Activated CD8-positive, alpha-beta memory T cell treated with anti-CD3 and anti-CD28 coated beads for 36 hours (primary cell): ENCODE results near the gene FREM1. TPM values are rescaled to one million over a fixed set of nuclear protein-coding genes. Genes with fewer than 3 reads are reported as not detected.
"Not testable (repeated sequence)": the region's sequence is repeated elsewhere in the genome, so short reads cannot be mapped to it uniquely, and the experiment has no call there.

Experiments
- CTCF ChIA-PET: fragments of 350-600 bp; sonication (Branson Sonifier 250); formaldehyde crosslinking; loops from one replicate; lab custom pipeline; 2021; ENCODE audit warnings: antibody characterized with exemption; lab: Charles Lee
- POLR2A ChIA-PET: fragments of 350-600 bp; sonication (Branson Sonifier 250); formaldehyde crosslinking; loops from one replicate; lab custom pipeline; 2021; ENCODE audit warnings: antibody characterized with exemption; lab: Charles Lee
- total RNA-seq, 2 experiments: library from RNA; stranded (reverse); gene quantifications; one replicate each; pipeline ENCODE4 v1.2.3, GENCODE V29; 2021

The FREM1 gene
- total RNA-seq, 2 experiments from 2014 or later: not detected

DNA sequence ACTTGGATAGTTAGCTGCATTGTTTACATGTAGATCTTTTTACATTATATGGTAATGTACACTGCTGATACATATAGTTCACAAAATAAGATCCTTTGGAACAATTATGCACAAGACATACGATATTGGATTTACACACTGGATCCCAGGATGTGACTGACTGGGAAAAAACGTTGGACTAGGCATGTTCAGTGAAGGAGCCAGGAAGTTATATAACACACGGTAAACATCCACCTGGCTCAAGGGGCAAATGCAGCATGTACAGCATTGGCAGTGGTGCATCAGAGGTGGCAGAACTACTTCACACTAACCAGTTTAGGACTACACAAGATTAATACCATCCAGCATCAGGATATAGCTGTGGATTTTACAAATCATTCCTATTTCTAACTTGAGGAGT, 10.6 kb upstream of the FREM1 start:
- POLR2A ChIA-PET, CTCF ChIA-PET: not testable (repeated sequence)

DNA sequence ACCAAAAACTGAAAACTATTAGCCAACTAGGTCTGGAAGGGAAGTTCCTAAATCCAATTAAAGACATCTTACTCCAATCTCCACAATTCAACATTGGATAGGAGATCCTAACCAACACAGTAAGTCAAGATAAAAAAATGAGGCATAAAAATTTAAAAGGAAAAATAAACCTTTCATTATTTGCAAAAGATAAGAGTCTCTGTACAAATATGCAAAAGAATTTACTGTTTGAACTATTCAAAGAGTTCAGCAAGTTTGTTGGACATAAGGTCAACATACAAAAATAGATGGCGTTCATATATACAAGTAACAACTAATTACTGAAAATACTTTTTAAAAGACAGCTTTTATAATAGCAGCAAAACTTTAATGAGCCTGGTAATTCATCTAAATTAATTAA, 3.1 kb upstream of the FREM1 start:
- ChIA-PET CTCF (no interaction called here), POLR2A (no interaction called here)

DNA sequence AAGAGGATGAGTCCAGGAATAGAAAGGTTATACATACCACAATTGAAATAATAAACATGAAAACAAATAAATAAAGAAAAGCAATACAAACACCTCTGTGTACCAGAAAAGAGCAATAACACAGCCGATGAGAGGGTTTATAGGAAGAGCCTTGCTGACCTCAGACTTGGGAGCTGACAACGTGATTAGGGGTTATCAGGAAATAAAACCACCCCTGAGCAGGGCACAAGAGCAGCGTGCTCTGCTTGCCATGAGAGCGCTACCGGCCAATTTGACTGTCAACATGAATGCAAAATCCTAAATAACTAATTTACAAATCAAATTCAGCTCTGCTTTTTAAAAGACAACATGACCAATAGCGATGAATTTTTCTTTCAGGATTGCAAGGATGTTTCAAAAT, 2.6 kb upstream of the FREM1 start:
- POLR2A ChIA-PET: no interaction called here
- CTCF ChIA-PET: no interaction called here

DNA sequence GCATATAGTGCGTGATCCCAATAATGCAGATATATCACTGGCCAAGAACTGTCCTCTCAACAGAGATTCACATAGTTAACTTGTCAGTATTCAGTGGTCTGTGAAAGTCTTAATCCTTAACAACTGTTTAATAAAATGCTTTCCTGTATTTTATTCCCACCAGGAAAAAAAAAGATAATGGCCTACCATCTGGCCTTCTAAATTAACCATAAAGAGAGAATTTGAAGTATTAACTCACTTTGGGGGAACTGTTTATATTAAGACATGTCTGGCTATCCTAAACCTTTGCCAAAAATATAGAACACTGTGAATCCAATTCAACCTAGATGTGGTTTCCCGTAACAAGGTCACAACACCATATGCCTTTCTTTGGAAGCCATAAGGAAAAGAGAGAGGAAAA, 818 bp upstream of the FREM1 start:
- CTCF ChIA-PET: no interaction called here

DNA sequence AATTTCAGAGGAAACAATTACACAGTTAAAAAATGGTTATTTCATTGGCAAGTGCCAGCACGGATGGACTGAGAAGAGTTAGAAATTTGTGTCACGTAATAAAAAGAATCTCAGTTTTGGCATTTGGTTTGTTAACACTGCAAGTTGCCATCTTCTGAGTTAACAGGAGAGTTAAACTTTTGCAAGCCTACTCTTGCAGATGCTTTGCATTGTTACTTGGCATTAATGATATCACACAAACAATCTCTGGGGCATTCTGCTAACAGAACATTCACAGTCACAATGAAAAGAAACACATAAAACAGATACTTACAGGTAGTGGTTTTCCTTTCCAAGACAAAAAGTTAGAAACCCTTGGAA, 647 bp downstream of the FREM1 start:
- CTCF ChIA-PET: no interaction called here
- POLR2A ChIA-PET: no interaction called here

More for the DNA sequence above, 818 bp upstream of the FREM1 start:
- POLR2A ChIA-PET: no interaction called here

DNA sequence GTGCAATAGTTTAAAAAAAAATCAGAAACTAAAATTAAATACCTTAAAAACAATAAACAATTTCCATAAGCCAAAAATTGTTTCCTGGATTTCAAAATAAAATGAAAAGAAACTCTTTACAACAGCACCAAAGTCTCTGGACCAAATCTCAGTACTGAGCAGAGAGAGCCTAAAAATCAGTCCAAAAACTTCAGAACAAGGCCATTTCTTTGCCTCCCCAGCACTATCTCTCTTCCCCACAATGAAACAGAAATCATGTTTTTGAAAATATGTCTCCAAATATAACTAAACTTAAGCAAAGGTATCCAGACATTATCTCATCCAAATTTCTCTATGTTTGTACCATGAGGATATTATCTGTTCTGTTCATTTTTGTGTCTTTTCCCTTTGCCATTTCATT, 1.0 kb downstream of the FREM1 start:
- ChIA-PET POLR2A (no interaction called here), CTCF (no interaction called here)

DNA sequence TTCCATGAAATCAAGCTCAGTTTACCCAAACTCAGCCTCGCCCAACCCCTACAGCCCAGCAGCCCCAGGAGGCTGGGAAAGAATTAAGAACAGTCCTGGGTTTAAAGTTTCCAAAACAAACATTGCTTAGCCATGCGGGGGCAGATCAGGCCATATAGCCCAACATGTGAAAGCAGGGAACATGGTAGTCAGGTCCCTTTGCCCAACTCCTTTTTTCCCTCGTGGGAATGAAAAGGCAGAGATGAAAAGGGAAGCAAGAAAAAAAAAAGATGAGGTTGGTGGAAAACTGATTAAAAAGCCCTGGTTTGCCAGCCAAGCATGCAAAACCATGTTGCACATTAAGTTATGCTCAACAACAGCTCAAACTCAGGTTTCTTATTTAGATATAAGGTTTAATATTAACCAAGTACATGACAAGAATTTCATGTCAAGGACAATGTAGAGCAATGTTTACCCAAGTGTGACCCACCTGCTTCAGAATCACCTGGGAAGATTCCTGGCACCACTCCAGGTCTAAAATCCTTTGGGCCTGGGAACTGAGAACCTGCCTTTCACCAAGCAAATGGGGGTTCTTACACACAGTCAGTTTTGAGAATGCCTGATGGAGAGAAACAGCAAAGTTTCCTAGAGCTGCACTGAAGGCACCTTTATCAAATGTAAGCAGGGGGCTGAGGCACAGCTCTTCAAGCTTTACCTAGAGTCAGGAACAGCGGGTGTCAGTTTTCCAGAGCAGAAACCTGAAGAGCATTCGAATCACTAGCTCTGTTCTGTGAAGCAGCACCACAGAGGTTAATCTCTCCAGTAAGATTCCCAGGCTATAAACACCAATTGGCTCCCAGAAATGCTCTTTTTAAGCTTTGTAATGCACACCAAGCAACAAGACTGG, 1.7 kb downstream of the FREM1 start:
- ChIA-PET CTCF (no interaction called here), POLR2A (no interaction called here)

DNA sequence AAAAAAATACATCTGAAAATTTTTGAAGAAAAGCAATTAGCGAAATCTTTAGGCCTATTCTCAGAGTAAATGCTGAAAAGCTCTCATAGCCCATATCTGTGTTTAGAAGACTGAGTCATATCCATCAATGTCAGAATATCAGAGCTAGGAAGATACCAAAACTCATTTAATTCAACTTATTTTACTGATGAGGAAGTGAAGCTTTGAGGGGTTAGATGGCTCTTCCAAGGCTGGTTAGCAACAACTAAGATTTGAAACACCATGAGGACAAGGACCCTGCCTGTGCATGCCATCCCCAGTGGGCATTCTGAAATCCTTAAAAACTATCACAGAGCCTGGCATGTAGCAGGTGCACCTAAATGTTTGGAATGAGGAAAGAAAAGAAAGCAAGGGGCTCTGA, 2.5 kb downstream of the FREM1 start:
- CTCF ChIA-PET: no interaction called here
- POLR2A ChIA-PET: no interaction called here

DNA sequence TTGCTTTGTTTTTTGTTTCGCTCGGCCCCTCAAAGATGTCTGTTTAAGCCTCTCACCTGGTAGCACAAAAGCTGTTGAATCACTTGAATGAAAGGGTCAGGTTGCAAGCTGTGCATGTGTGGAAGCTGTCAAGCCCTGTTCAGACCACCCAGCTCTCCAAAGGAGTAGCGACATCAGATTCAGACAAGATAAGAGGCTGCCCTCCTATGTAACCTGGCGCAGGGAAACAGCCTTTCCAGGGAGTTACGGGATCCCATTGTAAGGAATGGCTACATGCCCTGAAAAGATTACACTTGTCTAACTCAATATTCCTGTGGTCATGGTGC, 2.9 kb downstream of the FREM1 start:
- ChIA-PET POLR2A (no interaction called here), CTCF (no interaction called here)

DNA sequence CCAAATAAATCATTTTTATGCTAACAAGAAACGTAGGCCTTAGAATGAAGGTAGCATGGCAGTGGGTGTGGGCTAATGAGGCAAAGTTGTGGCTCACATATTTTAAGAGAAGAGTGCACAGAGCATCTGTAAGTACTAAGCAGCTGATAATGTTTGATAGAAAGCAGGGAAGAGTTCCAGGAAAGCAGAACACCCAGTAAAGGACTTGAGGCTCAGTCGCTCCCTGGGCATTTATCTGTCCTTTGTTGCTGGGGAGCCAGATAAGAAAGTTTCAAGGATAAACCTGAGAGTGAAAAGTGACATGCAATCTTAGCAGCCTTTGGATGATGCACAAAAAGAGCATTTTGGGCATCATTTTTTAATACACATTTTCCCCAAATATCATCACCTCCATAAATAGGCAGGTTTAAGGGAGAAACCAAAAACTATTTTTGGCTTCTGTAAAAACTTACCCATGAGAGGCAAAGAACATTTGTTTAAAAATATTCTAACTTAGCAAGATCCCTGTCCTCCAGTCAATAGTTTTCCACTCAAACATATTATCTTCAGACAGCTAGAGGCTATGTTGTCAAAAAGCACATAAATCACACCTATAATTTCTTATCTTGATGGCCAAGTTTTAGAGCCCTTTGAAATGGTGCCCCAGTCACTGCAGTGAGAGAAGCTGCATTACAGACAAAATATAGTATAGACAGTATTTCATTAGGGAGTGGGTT, 3.4 kb downstream of the FREM1 start:
- CTCF ChIA-PET: no interaction called here

DNA sequence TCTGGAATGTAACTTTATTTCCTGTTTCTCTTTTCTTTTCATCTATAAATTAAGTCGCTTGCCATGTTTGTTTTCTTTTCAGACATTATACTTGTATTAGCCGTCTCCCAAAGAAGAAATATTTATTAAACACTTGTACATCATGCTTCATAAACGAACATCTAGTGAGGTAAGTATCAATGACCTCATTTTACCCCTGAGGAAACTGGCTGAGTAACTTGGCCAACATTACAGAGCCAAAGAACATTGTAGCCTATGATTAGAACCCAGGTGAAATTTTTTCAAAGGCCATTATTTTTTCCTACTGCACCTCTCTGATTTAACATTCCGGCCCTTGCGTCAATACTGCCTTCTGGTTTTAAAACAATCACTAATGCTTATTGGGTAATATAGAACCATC, 4.2 kb downstream of the FREM1 start:
- ChIA-PET POLR2A (no interaction called here), CTCF (no interaction called here)

More for the DNA sequence above, 3.4 kb downstream of the FREM1 start:
- POLR2A ChIA-PET: no interaction called here

DNA sequence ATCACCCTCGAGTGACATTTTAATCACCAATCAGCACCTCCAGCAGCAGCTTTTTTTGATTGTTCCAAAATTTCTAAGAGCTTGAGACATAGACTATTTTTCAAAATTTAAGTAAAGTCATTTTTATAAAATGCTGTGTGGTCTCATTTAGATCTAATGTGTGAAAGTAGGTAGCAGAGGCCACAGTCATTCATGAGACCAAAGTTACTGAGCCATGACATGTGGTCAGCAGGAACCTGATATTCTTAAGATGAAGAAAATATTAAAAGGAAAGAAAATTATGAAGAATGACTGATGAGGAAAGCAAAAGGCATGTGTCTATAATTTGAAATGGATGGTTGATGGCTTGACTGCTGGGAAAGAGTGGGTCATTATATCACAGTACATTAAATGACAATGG, 7.2 kb downstream of the FREM1 start:
- ChIA-PET CTCF (interaction anchor here (0.6 kb wide), 1 partner anchor 581 kb away, joined by 3 read pairs; no protein-coding TSS in a partner anchor), POLR2A (no interaction called here)

DNA sequence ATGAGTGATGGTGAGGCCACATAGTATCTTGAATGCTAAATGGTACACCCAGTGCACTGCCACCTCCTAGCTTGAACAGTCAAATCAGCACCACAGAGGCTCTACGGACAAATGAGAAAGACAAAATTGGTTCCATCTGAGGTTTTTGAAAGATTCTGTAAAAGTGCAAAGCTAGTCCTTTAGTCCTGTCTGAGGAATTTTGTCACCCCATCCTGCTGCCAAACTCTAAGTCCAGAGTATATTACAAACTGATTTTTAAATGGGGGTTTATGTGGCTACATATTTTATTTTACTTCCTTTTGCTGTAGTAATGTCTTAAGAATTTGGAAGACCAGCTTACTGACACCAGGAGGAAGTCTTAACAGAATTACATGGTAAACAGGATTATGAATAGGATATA, 7.7 kb downstream of the FREM1 start:
- POLR2A ChIA-PET: no interaction called here
- CTCF ChIA-PET: interaction anchor here (0.6 kb wide), 1 partner anchor 581 kb away, joined by 3 read pairs; no protein-coding TSS in a partner anchor

DNA sequence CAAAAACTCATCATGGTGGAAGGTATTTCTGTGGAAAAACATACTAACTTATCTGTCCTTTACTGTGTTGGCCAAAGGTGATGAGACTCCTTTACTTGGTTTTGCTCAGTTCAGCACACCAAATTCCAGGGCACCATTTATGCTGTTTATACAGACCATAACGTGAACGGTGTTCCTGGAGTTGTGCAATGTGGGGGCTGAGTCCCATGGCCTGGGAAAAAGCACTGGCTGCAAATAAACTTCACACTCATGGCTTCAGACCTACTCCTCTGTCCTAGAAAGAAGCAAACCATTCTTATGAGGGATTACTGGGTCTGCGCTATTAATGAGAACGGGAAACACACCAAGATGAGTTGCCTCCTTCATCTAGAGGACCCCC, 10.4 kb downstream of the FREM1 start:
- POLR2A ChIA-PET: no interaction called here

DNA sequence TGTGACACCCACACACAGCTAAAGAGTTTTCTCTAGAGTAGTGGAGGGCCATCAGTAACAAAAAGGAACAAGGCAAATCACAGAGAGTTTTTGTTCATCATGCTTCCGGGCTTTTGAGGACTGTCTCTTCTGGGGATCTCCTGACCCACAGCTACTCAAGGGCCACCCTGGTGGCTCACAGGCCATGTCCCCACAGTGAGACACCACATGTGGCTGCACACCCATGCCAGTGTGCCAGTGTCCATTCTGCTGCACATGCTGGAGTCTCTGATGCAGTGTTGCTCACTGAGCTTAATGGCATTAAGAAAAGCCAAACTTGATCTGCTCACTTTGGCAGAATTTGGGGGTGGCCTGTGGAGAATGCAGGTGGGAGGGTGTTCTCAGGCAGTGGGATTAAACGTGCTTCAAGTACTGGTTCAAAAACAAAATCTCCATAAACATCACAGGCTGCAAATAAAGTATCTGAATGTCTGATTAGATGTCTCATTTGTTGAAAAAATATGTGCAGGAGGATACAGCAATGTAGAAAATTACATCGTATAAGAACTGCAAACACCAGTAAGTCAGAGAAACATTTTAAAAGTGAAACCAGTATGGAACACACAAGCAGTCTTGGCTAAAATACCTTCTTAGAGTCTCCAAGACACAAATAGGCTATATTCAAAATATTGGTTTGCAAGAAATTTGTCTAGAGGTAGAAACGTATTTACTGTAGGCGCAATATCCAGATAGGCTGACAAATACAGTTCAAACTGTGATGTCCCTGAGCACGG, 11.0 kb downstream of the FREM1 start:
- ChIA-PET POLR2A (no interaction called here), CTCF (no interaction called here)

More for the DNA sequence above, 10.4 kb downstream of the FREM1 start:
- CTCF ChIA-PET: no interaction called here

DNA sequence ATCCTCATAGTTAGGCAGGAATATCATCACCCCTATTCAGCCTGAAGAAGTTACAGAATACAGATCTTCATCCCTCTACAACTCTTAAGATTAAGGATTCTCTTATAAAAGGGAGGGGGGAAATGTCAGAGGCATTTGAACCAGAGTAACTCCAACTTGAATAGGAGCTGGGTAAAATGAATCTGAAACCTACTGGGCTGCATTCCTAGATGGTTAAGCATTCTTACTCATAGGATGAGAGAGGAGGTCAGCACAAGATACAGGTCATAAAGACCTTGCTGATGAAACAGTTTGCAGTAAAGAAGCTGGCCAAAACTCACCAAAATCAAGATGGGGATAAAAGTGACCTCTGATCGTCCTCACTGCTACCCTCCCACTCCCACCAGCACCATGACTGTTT, 14.4 kb downstream of the FREM1 start:
- CTCF ChIA-PET: no interaction called here
- POLR2A ChIA-PET: no interaction called here

DNA sequence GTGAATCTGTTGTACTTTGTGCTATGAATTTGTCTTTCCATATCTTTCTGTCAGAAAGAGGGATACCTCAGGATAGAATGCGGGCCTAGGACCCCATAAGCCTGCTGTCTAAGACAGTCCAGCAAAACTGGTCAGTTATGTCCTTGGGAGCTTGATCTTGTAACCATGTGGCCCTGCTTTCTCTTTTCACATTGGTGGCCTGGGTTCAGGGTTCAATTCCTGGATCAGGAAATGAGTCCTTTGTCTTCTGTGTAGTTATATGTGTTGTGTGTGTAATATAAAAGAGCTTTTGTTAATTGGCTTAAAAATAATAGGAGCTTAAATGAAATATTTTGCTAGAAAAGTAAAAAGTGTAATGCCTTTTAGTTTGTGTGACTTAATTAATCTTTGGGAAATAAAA, 16.9 kb downstream of the FREM1 start:
- ChIA-PET CTCF (no interaction called here), POLR2A (no interaction called here)

DNA sequence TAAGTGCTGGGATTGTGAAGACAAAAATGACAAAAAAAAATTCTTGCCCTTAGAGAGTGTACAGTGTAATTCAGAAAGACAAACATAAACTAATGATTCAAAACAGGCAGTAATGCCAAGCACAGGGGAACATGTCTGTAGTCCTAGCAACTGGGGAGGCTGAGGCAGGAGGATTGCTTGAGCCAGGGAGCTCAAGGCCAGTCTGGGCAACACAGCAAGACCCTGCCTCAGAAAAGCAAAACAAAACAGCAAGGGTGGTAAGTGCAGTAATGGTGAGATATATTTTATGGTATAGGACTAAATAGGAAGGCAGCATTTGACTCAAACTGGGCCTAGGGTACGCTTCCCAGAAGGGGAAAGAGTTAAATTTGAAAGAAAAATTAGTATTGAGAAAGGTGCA, 18.9 kb downstream of the FREM1 start:
- ChIA-PET CTCF (no interaction called here), POLR2A (no interaction called here)

DNA sequence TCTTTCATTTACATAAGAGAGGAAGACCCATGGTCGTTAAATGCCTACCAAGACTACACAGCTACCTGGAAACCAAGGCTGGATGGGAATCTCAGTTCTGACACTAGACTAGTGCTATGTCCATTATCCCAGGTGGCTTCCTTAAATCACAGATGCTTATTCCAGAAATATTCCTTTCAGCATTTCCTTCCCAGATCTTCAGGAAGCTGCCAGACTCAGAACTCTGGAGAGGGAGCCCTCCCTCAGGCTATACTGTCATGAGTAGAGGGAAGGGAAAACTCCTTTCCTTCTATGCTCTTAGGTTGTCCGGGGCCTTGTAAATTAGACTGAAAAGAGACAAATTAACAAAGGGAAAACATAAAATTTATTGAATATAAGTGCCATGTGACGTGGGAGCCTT, 20.8 kb downstream of the FREM1 start:
- POLR2A ChIA-PET: no interaction called here
- CTCF ChIA-PET: no interaction called here

DNA sequence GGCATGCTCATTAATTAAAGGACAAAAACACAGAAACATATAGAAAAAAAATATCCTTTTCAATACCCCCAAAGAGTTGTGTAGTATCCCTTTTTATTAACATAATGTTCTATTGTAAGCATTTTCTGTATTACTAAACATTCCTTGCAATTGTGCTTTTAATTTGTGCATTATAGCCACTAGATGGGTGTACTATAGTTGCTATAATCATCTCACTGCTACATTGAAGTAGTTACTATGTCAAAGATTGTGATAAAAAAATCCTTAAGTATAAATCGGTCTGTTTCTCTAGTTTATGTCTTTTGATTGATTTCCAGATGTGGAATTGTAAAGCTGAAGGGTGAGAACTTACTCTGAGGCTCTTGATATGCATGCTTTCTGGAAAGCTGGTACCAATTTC, 21.4 kb downstream of the FREM1 start:
- CTCF ChIA-PET: no interaction called here
- POLR2A ChIA-PET: no interaction called here
